Measurements from ENCODE around the gene MVK.

DNA sequence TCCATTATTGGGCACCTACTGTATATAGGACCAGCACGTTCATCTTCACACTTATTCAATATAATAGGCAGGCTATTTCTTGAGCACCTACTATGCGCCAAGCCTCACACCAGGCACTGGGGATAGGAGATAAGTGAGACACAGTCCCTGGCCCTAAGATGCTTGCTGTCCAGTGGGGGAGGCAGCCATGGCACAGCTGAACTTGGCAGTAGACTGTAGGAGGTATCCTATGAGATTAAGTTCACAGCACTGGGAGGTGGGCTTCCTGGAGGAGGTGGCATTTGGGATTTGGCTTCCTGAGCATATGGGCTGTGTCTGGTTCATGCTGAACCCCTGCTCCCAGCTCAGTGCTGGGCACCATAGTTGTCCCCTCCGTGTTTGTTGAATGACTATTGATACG, 65.1 kb downstream of the MVK start:
- TF ChIP-seq POLR2A (IDR thresholded peaks at IDR 0.05) (no peak), CTCF (IDR thresholded peaks at IDR 0.05) (no peak)
